SK-N-SH (cell line): ENCODE measurements around the gene STT3B. TPM values are rescaled to one million over a fixed set of nuclear protein-coding genes. Genes with fewer than 3 reads are reported as not detected.

Source experiments
- CTCF ChIA-PET: fragments of 300-600, 350-600 bp; formaldehyde crosslinking; extraction: SDS; loops from one replicate; lab custom pipeline; 2021; lab: Yijun Ruan, JAX
- POLR2A ChIA-PET: fragments of 350-600 bp; sonication (Branson Sonifier 250); formaldehyde crosslinking; extraction: SDS; loops from one replicate; lab custom pipeline; 2020; ENCODE audit warnings: antibody characterized with exemption, inconsistent platforms; lab: Yijun Ruan, JAX
- DNase-seq: peaks from one replicate; pipeline ENCODE4 v3.0.0; 2012
- H2AFZ ChIP-seq: fragments of 200-600 bp; sonication (generic); 2 replicates; pipeline ENCODE4 v1.8.1; 2016; ENCODE audit warnings: antibody characterized with exemption, mild to moderate bottlenecking, low read depth
- H3F3A ChIP-seq: fragments of 200-600 bp; sonication (generic); replicated peaks from 2 replicates; pipeline ENCODE3; 2016; ENCODE audit warnings: antibody characterized with exemption, mild to moderate bottlenecking; ENCODE audit not compliant: insufficient read depth
- H3K27ac ChIP-seq, 2 experiments: fragments of 200-500 bp in 1 of 2; fragments of 200-600 bp in 1 of 2; sonication (Bioruptor generic) in 1 of 2; sonication (generic), shearing (Covaris generic) in 1 of 2; 2 replicates each; pipeline versions ENCODE4 v1.5.1 to v1.6.1; 2014 to 2016; ENCODE audit warnings: low read depth in 2 of 2, inconsistent platforms in 1 of 2, low read length in 1 of 2, mild to moderate bottlenecking in 1 of 2, mixed read lengths in 1 of 2
- H3K27me3 ChIP-seq: fragments of 200-600 bp; sonication (generic), shearing (Covaris generic); 2 replicates; pipeline ENCODE4 v1.6.1; 2016; ENCODE audit warnings: mixed run types; ENCODE audit not compliant: insufficient read depth
- H3K36me3 ChIP-seq, 2 experiments: fragments of 200-500 bp in 1 of 2; fragments of 200-600 bp in 1 of 2; sonication (Bioruptor generic) in 1 of 2; sonication (generic) in 1 of 2; replicated peaks in 1 of 2; 2 replicates each; pipeline versions ENCODE3 to v1.5.1; 2014 to 2016; ENCODE audit warnings: low read length in 1 of 2, mild to moderate bottlenecking in 1 of 2; ENCODE audit not compliant: insufficient read depth in 2 of 2, control insufficient read depth in 1 of 2
- H3K4me1 ChIP-seq, 2 experiments: fragments of 200-500 bp in 1 of 2; fragments of 200-600 bp in 1 of 2; sonication (Bioruptor generic) in 1 of 2; sonication (generic), shearing (Covaris generic) in 1 of 2; 2 replicates each; pipeline versions ENCODE4 v1.5.1 to v1.6.1; 2014 to 2016; ENCODE audit warnings: low read depth in 1 of 2, low read length in 1 of 2, mixed run types in 1 of 2; ENCODE audit not compliant: insufficient read depth in 2 of 2, control insufficient read depth in 1 of 2
- H3K4me2 ChIP-seq: fragments of 200-600 bp; sonication (generic), shearing (Covaris generic); 2 replicates; pipeline ENCODE4 v1.6.1; 2017; ENCODE audit warnings: mixed run types
- H3K4me3 ChIP-seq, 2 experiments: fragments of 200-500 bp in 1 of 2; fragments of 200-600 bp in 1 of 2; sonication (Bioruptor generic) in 1 of 2; sonication (generic), shearing (Covaris generic) in 1 of 2; 2 replicates each; pipeline versions ENCODE4 v1.5.1 to v1.8.1; 2014 to 2016; ENCODE audit warnings: low read depth in 2 of 2, inconsistent platforms in 1 of 2, low read length in 1 of 2, mild to moderate bottlenecking in 1 of 2, mixed read lengths in 1 of 2, moderate library complexity in 1 of 2
- H3K79me2 ChIP-seq: fragments of 200-600 bp; sonication (generic); 2 replicates; pipeline ENCODE4 v1.8.1; 2017; ENCODE audit warnings: mild to moderate bottlenecking; ENCODE audit not compliant: insufficient read depth
- H3K9ac ChIP-seq: fragments of 200-600 bp; sonication (generic); 2 replicates; pipeline ENCODE4 v1.6.1; 2017; ENCODE audit warnings: mixed run types
- H3K9me2 ChIP-seq: fragments of 200-600 bp; sonication (generic); 2 replicates; pipeline ENCODE4 v1.6.1; 2017; ENCODE audit warnings: mixed run types
- H3K9me3 ChIP-seq: fragments of 200-600 bp; sonication (generic); 2 replicates; pipeline ENCODE4 v1.6.1; 2017; ENCODE audit warnings: mixed run types, mild to moderate bottlenecking, moderate library complexity
- H4K20me1 ChIP-seq: fragments of 200-600 bp; sonication (generic); 2 replicates; pipeline ENCODE4 v1.6.1; 2017; ENCODE audit warnings: mild to moderate bottlenecking, mixed run types; ENCODE audit not compliant: insufficient read depth
- CHD2 ChIP-seq: fragments of 150-350 bp; IDR thresholded peaks from 2 replicates; pipeline ENCODE4 v1.6.1; 2018; ENCODE audit warnings: low read length; ENCODE audit not compliant: partially characterized antibody
- GATA2 ChIP-seq: sonication (generic); formaldehyde crosslinking; IDR thresholded peaks from 2 replicates; pipeline ENCODE4 v1.5.0; 2020; ENCODE audit warnings: mild to moderate bottlenecking, missing genetic modification reagents
- MEF2A ChIP-seq: IDR thresholded peaks from 2 replicates; pipeline ENCODE4 v1.4.0; 2012; ENCODE audit warnings: low read depth, borderline replicate concordance
- NFIC ChIP-seq: IDR thresholded peaks from 2 replicates; pipeline ENCODE4 v1.4.0; 2012; ENCODE audit warnings: borderline replicate concordance
- NRF1 ChIP-seq: IDR thresholded peaks from 2 replicates; pipeline ENCODE4 v1.6.1; 2012; ENCODE audit warnings: low read depth, mild to moderate bottlenecking, low read length
- POLR2AphosphoS5 ChIP-seq: IDR thresholded peaks from 2 replicates; pipeline ENCODE4 v1.6.1; 2012; ENCODE audit warnings: low read depth, low read length
- RAD21 ChIP-seq: IDR thresholded peaks from 2 replicates; pipeline ENCODE4 v1.6.1; 2012; ENCODE audit warnings: mild to moderate bottlenecking, low read length
- RFX5 ChIP-seq: IDR thresholded peaks from 2 replicates; pipeline ENCODE4 v1.6.1; 2012; ENCODE audit warnings: mild to moderate bottlenecking, improper control_type of control experiment, low read length
- RXRA ChIP-seq: IDR thresholded peaks from 2 replicates; pipeline ENCODE4 v1.4.0; 2012; ENCODE audit warnings: low read depth, mild to moderate bottlenecking, borderline replicate concordance
- SIN3A ChIP-seq: IDR thresholded peaks from 2 replicates; pipeline ENCODE4 v1.6.1; 2012; ENCODE audit warnings: low read depth, mild to moderate bottlenecking, low read length, moderate library complexity, borderline replicate concordance
- SMC3 ChIP-seq: IDR thresholded peaks from 2 replicates; pipeline ENCODE4 v1.6.1; 2012; ENCODE audit warnings: low read depth, low read length, improper control_type of control experiment
- USF1 ChIP-seq: IDR thresholded peaks from 2 replicates; pipeline ENCODE4 v1.4.0; 2012; ENCODE audit warnings: low read depth, borderline replicate concordance
- ZBTB33 ChIP-seq: IDR thresholded peaks from 2 replicates; pipeline ENCODE4 v1.4.0; 2012; ENCODE audit warnings: low read depth, borderline replicate concordance
- WGBS: methylation state at CpG from one replicate; pipeline ENCODE4 v1.1.6; 2017; ENCODE audit warnings: low lambda C conversion rate; 5-methylcytosine and 5-hydroxymethylcytosine counted together
- polyA plus RNA-seq, 3 experiments: library from polyadenylated mRNA; depleted of rRNA; stranded (reverse); fragments of >200 nt; gene quantifications; 2 replicates each; pipeline ENCODE4 v1.2.3, GENCODE V29; 2012

Gene STT3B
- polyA plus RNA-seq, 1 of the 3 experiments (the other 2 are of a cell fraction): 27.9 TPM

- TF ChIP-seq USF1: no peak
- no peak for TF ChIP-seq POLR2AphosphoS5
- TF ChIP-seq RAD21: no peak
- no peak for TF ChIP-seq SMC3
- TF ChIP-seq NRF1: no peak
- TF ChIP-seq NFIC: no peak
Observed at GRCh38 chr3:31493149-31493548, 39.6 kb upstream of the STT3B start (continued).

GRCh38 chr3:31495971-31496665, 36.6 kb upstream of the STT3B start:
- no peak for TF ChIP-seq GATA2
- TF ChIP-seq NRF1: no peak
- TF ChIP-seq RXRA: no peak
- TF ChIP-seq RFX5: no peak
- TF ChIP-seq CHD2: no peak
- no peak for TF ChIP-seq RAD21
- TF ChIP-seq POLR2AphosphoS5: no peak
- TF ChIP-seq USF1: no peak
- TF ChIP-seq SMC3: no peak
- no peak for TF ChIP-seq NFIC
- 44% methylated on average over 9 of the region's 9 CpGs for WGBS
- Histone ChIP-seq H3K27ac (no peak overlapping the region), H4K20me1 (no peaks in the 10 kb centered on the region), H3K4me3 (no peak overlapping the region), H3K4me1 (no peaks in the 10 kb centered on the region), H3K9ac (no peak overlapping the region), H3F3A (no peaks in the 10 kb centered on the region), H3K79me2 (no peaks in the 10 kb centered on the region), H2AFZ (no peak overlapping the region), H3K36me3 (no peaks in the 10 kb centered on the region), H3K27me3 (no peaks in the 10 kb centered on the region), H3K4me2 (no peak overlapping the region), H3K9me2 (no peaks in the 10 kb centered on the region), H3K9me3 (no peaks in the 10 kb centered on the region)
- CTCF ChIA-PET: interaction anchor here (0.9 kb wide), 1 partner anchor 25 kb away, joined by 4 read pairs; no protein-coding TSS in a partner anchor
- no peak for DNase-seq
- POLR2A ChIA-PET: interaction anchor here (0.6 kb wide), 1 partner anchor 121 kb away, joined by 3 read pairs; no protein-coding TSS in a partner anchor

GRCh38 chr3:31498791-31499190, 33.9 kb upstream of the STT3B start:
- Histone ChIP-seq H4K20me1 (no peaks in the 10 kb centered on the region), H3K9me2 (no peaks in the 10 kb centered on the region), H3K9me3 (no peaks in the 10 kb centered on the region), H3F3A (no peaks in the 10 kb centered on the region), H2AFZ (no peak overlapping the region), H3K4me2 (no peak overlapping the region), H3K36me3 (no peaks in the 10 kb centered on the region), H3K4me1 (no peaks in the 10 kb centered on the region), H3K27ac (no peak overlapping the region), H3K27me3 (no peaks in the 10 kb centered on the region), H3K79me2 (no peaks in the 10 kb centered on the region), H3K9ac (no peak overlapping the region), H3K4me3 (no peak overlapping the region)
- CTCF ChIA-PET: interaction anchor here (1.6 kb wide), 1 partner anchor 8 kb away, joined by 4 read pairs; no protein-coding TSS in a partner anchor
- no peak for DNase-seq
- WGBS: 47% methylated on average over 5 of the region's 5 CpGs
- TF ChIP-seq CHD2: no peak
- TF ChIP-seq SIN3A: no peak
- no peak for TF ChIP-seq ZBTB33
- TF ChIP-seq MEF2A: no peak
- POLR2A ChIA-PET: no interaction called here
